Thymus (tissue), 11 donors: Measurements from ENCODE around the gene SPSB3. TPM values are rescaled to one million over a fixed set of nuclear protein-coding genes. Genes with fewer than 3 reads are reported as not detected.

Experiments
- DNase-seq, 9 donors: peaks; one replicate each; pipeline ENCODE4 v3.0.0-alpha.2; 2013; ENCODE audit warnings: low spot score in 9 of 9, low read depth in 6 of 9, missing footprints in 1 of 9
- H3K27ac ChIP-seq, 2 donors: one replicate each; pipeline ENCODE4 v1.5.1; 2013; ENCODE audit warnings: control low read depth in 1 of 2, low read depth in 1 of 2, low read length in 1 of 2, mild to moderate bottlenecking in 1 of 2, moderate library complexity in 1 of 2
- H3K27me3 ChIP-seq, 2 donors: one replicate each; pipeline ENCODE4 v1.5.1; 2013; ENCODE audit warnings: low read length in 1 of 2; ENCODE audit not compliant: control insufficient read depth in 2 of 2, insufficient read depth in 1 of 2
- H3K36me3 ChIP-seq, 2 donors: one replicate each; pipeline ENCODE4 v1.5.1; 2013; ENCODE audit warnings: low read length in 1 of 2, mild to moderate bottlenecking in 1 of 2, moderate library complexity in 1 of 2; ENCODE audit not compliant: control insufficient read depth in 2 of 2, insufficient read depth in 2 of 2
- H3K4me1 ChIP-seq, 2 donors: one replicate each; pipeline ENCODE4 v1.5.1; 2013; ENCODE audit warnings: low read length in 2 of 2; ENCODE audit not compliant: control insufficient read depth in 2 of 2, insufficient read depth in 2 of 2
- H3K4me3 ChIP-seq, 2 donors: one replicate each; pipeline ENCODE4 v1.5.1; 2013; ENCODE audit warnings: low read length in 2 of 2, control low read depth in 1 of 2, mild to moderate bottlenecking in 1 of 2
- H3K9me3 ChIP-seq, 2 donors: one replicate each; pipeline ENCODE4 v1.5.1; 2013; ENCODE audit warnings: low read length in 1 of 2, mild to moderate bottlenecking in 1 of 2; ENCODE audit not compliant: control insufficient read depth in 2 of 2, insufficient read depth in 1 of 2
- WGBS: extraction: QIAGEN DNeasy Blood & Tissue Kit; methylation state at CpG from one replicate; pipeline ENCODE4 v1.1.7; 2013; 5-methylcytosine and 5-hydroxymethylcytosine counted together
- polyA plus RNA-seq: library from polyadenylated mRNA; stranded (reverse); fragments of 200-250 nt; gene quantifications from one replicate; pipeline ENCODE4 v1.2.3, GENCODE V29; 2013
- total RNA-seq: library from RNA; stranded (reverse); fragments of 120-200 nt; gene quantifications from one replicate; pipeline ENCODE4 v1.2.4, GENCODE V29; 2013
- donor health status: healthy.

Gene SPSB3
- total and polyA plus RNA-seq, 2 donors: 68.1 to 282 TPM

- no peak overlapping the region for H3K4me3 ChIP-seq
- H3K27ac ChIP-seq: no peak overlapping the region
- 98% methylated on average over 30 of the region's 30 CpGs for WGBS
- no peak for DNase-seq
- H3K9me3 ChIP-seq: no peaks in the 10 kb centered on the region
- H3K36me3 ChIP-seq: peaks cover 53 to 56% of the 10 kb centered on the region in 2 donors
- H3K4me1 ChIP-seq: peaks cover 20 to 23% of the 10 kb centered on the region in 2 donors
- no peaks in the 10 kb centered on the region for H3K27me3 ChIP-seq
These were observed 7.1 kb downstream of the SPSB3 start for GRCh38 chr16:1775006-1775845.

- Histone ChIP-seq H3K27ac (no peak overlapping the region), H3K9me3 (no peaks in the 10 kb centered on the region)
These were observed 8.0 kb downstream of the SPSB3 start for GRCh38 chr16:1774448-1774780.

GRCh38 chr16:1773703-1774447 is 8.5 kb downstream of the SPSB3 start:
- H3K36me3 ChIP-seq: peaks cover 47 to 49% of the 10 kb centered on the region in 2 donors
- peaks cover 20 to 23% of the 10 kb centered on the region in 2 donors for H3K4me1 ChIP-seq
- H3K27ac ChIP-seq: peak overlapping the region in 1 of 2 donors; percentile 43
- WGBS: 19% methylated on average over 45 of the region's 45 CpGs
- H3K4me3 ChIP-seq: peak overlapping the region; percentile 75 to 80
- no peaks in the 10 kb centered on the region for H3K27me3 ChIP-seq
- DNase-seq: peak in 2 of 9 donors; percentile 20 to 47
- H3K9me3 ChIP-seq: no peaks in the 10 kb centered on the region

More at GRCh38 chr16:1774448-1774780, 8.0 kb downstream of the SPSB3 start:
- DNase-seq: no peak
- H3K4me3 ChIP-seq: peak overlapping the region in 1 of 2 donors; percentile 75
- peaks cover 48 to 49% of the 10 kb centered on the region in 2 donors for H3K36me3 ChIP-seq
- no peaks in the 10 kb centered on the region for H3K27me3 ChIP-seq
- WGBS: 99% methylated on average over 7 of the region's 7 CpGs
- H3K4me1 ChIP-seq: peaks cover 20 to 23% of the 10 kb centered on the region in 2 donors

- WGBS: under 1% methylated on average over 108 of the region's 108 CpGs
- Histone ChIP-seq H3K27ac (peak within 1 kb of the TSS; percentile 66 to 83), H3K4me1 (peaks cover 20 to 23% of the 10 kb centered on the region in 2 donors), H3K36me3 (peaks cover 48 to 49% of the 10 kb centered on the region in 2 donors), H3K27me3 (no peaks in the 10 kb centered on the region), H3K9me3 (no peaks in the 10 kb centered on the region), H3K4me3 (peak within 1 kb of the TSS; percentile 75 to 80)
- DNase-seq: peak in 8 of 9 donors; percentile 33 to 87 (median 71)
These were observed 9.3 kb downstream of the SPSB3 start, which contains the start of gene MRPS34 for GRCh38 chr16:1772908-1773702. MRPS34 (minus strand) TSS chr16:1773134; CDS start chr16:1773119, 15 bp downstream.

GRCh38 chr16:1772362-1772907 is 9.9 kb downstream of the SPSB3 start, which contains the start of gene EME2:
EME2 (plus strand) TSS chr16:1772810; CDS start chr16:1773228, 418 bp downstream.
- peaks cover 48 to 49% of the 10 kb centered on the region in 2 donors for H3K36me3 ChIP-seq
- H3K4me1 ChIP-seq: peaks cover 20 to 23% of the 10 kb centered on the region in 2 donors
- WGBS: under 1% methylated on average over 53 of the region's 53 CpGs

DNA sequence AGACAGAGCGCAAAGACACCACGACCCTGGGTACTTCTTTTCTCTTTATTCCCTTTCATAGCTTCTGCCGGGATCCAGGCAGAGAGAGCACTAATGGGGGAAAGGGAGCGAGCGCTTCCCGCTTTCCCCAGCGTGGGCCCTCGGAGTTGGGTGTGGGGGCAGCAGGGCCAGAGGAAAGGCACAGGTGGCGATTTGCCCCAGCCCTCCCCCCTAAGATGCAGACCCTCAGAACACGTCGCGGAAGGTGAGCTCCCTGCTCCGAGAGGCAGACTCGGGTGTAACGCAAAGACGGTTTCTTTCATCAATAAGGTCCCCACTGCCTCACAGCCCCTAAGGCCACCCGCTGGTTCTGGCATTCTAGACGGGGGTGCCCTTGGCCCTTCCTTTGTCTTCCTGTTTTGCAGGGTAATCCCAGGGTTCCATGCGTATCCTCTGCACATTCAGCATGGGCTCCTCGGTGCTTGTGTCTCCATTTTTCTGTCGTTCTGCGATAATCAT is 10.5 kb downstream of the SPSB3 start:
- Histone ChIP-seq H3K27ac (peak overlapping the region; percentile 46 to 66), H3K9me3 (no peaks in the 10 kb centered on the region), H3K4me3 (peak overlapping the region; percentile 75 to 80), H3K36me3 (peaks cover 48 to 49% of the 10 kb centered on the region in 2 donors), H3K4me1 (peaks cover 20 to 23% of the 10 kb centered on the region in 2 donors), H3K27me3 (no peaks in the 10 kb centered on the region)
- DNase-seq: peak in 2 of 9 donors; percentile 15 to 21
- 38% methylated on average over 22 of the region's 22 CpGs for WGBS

More at GRCh38 chr16:1772362-1772907, 9.9 kb downstream of the SPSB3 start, which contains the start of gene EME2:
- no peaks in the 10 kb centered on the region for H3K9me3 ChIP-seq
- peak in 5 of 9 donors; percentile 21 to 70 (median 35) for DNase-seq
- peak within 1 kb of the TSS; percentile 75 to 80 for H3K4me3 ChIP-seq
- H3K27me3 ChIP-seq: no peaks in the 10 kb centered on the region
- peak within 1 kb of the TSS; percentile 66 to 83 for H3K27ac ChIP-seq

GRCh38 chr16:1771188-1771863 is 11.0 kb downstream of the SPSB3 start, which contains the start of gene NME3:
NME3 (minus strand) TSS chr16:1771543; CDS start chr16:1771534, 9 bp downstream.
- Histone ChIP-seq H3K4me1 (peaks cover 20 to 23% of the 10 kb centered on the region in 2 donors), H3K4me3 (peak within 1 kb of the TSS; percentile 75 to 80), H3K36me3 (peaks cover 45 to 49% of the 10 kb centered on the region in 2 donors), H3K27ac (peak within 1 kb of the TSS; percentile 53 to 66), H3K9me3 (no peaks in the 10 kb centered on the region), H3K27me3 (no peaks in the 10 kb centered on the region)
- DNase-seq: peak in 5 of 9 donors; percentile 27 to 73 (median 49)
- 2% methylated on average over 79 of the region's 79 CpGs for WGBS
